AG09319 (cell line): ENCODE data around the gene EXOC3.

Source experiments
- DNase-seq: peaks from one replicate; pipeline ENCODE4 v3.0.0-alpha.2; 2010; ENCODE audit warnings: low read depth; ENCODE audit errors: extremely low read depth
- CTCF ChIP-seq: IDR thresholded peaks from 2 replicates; pipeline ENCODE4 v1.5.1; 2011; ENCODE audit warnings: low read depth, mild to moderate bottlenecking, inconsistent platforms, low read length, moderate library complexity

Gene EXOC3

DNA sequence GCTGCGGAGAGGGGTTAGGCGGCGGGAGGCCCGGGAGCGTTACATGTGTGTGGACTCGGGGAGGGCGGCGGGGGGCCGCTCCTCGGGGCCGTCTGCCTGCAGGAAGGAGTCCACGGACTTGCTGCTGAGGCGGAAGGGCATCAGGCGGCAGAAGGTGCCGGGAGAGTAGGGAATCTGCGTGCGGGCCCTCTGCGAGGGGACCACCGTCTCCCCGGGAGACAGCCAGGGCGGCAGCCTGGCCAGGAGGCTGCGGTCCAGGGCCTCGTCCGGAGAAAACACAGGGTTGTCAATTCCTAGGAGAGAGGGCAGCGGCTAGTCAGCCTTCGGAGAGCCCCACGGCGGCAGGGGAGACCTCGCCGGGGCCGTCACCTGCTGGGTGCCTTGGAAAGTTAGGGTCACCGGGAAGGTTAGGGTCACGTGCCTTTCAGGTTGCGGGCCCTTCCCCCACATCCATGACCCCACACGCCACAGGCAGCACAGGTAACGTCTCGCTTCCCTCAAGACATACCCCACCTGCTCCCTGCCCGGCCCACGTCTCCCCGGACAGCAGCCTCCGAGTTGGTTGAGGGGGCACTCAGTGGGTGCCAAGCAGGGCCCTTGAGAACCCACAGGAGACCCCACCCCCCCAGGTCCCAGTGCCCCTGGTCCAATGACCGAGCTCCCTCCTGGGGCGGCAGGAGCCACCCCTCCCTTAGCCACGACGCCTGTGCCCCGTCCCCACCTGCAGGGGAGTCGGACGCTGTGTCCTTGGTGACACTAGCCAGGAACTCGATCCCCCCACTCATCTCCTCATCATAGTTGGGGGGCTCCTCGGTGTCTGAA lies 32.1 kb downstream of the EXOC3 start:
- no peak for DNase-seq
- TF ChIP-seq CTCF = no peak

DNA sequence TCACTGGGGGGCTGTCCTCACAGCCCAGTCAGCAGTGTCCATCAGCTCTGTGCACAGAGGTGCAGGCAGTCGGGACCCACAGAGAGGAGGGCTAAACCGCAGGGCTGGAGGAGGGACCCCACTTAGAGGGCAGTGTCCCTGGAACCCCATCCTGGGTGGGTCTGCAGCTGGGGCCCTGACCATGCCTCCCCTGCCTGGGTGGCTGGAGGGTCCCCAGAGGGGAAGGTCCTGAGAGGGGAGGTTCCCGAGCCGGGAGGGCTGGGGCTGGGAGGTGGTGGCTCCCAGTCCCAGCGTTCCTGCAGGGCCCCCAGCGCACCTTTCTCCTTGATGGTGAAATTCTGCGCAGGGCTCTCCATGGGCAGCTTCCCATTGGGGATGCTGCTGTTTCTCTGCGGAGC lies 32.7 kb downstream of the EXOC3 start:
- TF ChIP-seq CTCF = no peak
- DNase-seq = no peak

GRCh38 chr5:476102-476813 lies 33.3 kb downstream of the EXOC3 start:
- no peak for DNase-seq
- no peak for TF ChIP-seq CTCF

DNA sequence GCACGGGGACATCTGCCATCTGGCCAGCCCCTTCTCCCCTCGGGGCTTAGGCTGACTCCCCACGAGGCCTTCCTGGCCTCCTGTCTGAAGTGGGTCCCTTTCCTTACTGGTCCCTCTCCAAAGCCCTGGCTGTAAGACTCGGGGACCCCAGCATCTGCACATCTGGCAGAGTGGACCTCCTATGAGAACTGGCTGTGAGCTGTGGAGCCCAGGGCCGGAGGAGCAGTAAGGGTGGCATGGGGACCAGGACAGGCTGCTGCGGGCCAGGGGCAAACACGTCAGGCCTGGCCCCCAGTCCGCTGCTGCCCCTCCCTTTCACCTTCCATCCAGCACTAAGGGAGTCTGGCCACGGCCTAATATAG lies 33.8 kb downstream of the EXOC3 start:
- no peak for TF ChIP-seq CTCF
- no peak for DNase-seq

GRCh38 chr5:477247-477646 lies 34.3 kb downstream of the EXOC3 start:
- DNase-seq = no peak
- no peak for TF ChIP-seq CTCF

DNA sequence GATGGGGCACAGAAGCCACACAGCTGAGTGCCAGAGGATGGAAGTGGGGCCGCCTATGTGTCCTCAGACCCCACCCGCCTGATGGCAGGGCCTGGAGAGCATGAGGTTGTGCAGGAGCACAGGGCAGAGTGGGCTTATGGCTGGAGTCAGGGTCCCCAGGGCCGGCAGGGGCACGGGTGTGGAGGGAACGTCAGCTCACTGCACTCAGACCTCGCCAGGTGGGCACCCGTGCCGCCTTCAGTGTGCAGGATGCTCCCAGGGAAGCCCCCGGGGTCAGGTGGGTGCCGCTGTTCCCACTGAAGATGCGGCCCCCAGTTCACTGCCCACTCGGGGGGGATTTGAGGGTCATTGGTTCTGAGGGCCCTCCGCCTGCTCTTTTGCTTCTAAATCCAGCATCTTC lies 34.9 kb downstream of the EXOC3 start:
- DNase-seq = no peak
- no peak for TF ChIP-seq CTCF

DNA sequence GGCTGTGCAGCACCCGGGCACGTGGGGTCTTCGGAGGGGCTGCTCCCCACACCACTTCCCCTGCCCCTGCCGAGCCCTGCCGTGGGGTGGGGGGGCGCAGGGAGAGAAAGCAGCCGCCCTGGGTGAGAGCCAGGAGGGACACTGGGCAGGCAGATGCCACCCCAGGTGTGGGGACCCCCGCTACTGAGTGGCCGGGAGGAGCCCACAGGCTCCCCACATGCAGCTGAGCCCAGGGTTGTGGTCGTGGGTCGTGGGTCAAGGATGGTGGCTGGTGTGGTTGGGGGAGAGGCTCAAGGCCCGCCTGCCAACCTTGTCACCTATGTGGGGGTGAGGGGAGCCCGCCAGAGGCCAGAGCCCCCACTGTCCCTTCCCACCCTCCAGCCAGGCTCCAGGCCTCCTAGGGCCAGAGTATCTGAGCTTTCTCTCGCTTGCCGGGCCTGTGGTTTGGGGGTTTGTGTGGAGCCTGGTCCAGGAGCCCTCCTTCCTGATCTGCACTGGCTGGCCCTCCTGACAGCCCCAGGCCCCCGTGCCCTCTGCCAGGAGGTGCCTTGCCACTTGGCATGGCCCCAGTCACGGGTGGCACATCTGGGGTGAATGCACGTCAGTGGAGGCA lies 35.5 kb downstream of the EXOC3 start:
- no peak for TF ChIP-seq CTCF
- no peak for DNase-seq
